A673 (cell line): Measurements from ENCODE around the gene HIPK3.
"Not testable (repeated sequence)": the region's sequence is repeated elsewhere in the genome, so short reads cannot be mapped to it uniquely, and the experiment has no call there.

ENCODE experiments used
- CTCF ChIP-seq: fragments of 300-800, 200-600 bp; sonication (generic); conservative IDR thresholded peaks from 2 replicates; pipeline ENCODE4 v1.5.1; 2017; ENCODE audit warnings: low read depth, mild to moderate bottlenecking, antibody characterized with exemption, low read length, moderate library complexity, mixed read lengths
- EZH2 ChIP-seq: fragments of 200-600 bp; sonication (generic); IDR thresholded peaks from 2 replicates; pipeline ENCODE4 v1.6.1; 2017; ENCODE audit warnings: borderline replicate concordance, low read depth, mild to moderate bottlenecking, mixed read lengths, antibody characterized with exemption, low read length; ENCODE audit not compliant: poor library complexity, severe bottlenecking

GRCh38 chr11:33368475-33368874 is 111.3 kb downstream of the HIPK3 start:
- not testable (repeated sequence) for TF ChIP-seq CTCF, EZH2
